ENCODE results near the gene MRPL19.

The MRPL19 gene

GRCh38 chr2:75646583-75647425, at the start of gene MRPL19:
TSS of gene MRPL19 (plus strand) at chr2:75646783. CDS start at chr2:75646808, 25 bp downstream.
- peak; percentile 66 for DNase-seq (ENCODE audit: extremely low read depth, low read depth)
- TF ChIP-seq CTCF (IDR thresholded peaks at IDR 0.05; ENCODE audit: low read depth, low read length), result no peak

GRCh38 chr2:75596784-75597183, 49.8 kb upstream of the MRPL19 start:
- TF ChIP-seq CTCF (IDR thresholded peaks at IDR 0.05; ENCODE audit: low read depth, low read length), result no peak

GRCh38 chr2:75597949-75598348, 48.6 kb upstream of the MRPL19 start:
- DNase-seq (ENCODE audit: extremely low read depth, low read depth), result no peak
- TF ChIP-seq CTCF (IDR thresholded peaks at IDR 0.05; ENCODE audit: low read depth, low read length), result no peak

More at GRCh38 chr2:75596784-75597183, 49.8 kb upstream of the MRPL19 start:
- DNase-seq (ENCODE audit: extremely low read depth, low read depth), result no peak

- no peak for DNase-seq (ENCODE audit: extremely low read depth, low read depth)
- TF ChIP-seq CTCF (IDR thresholded peaks at IDR 0.05; ENCODE audit: low read depth, low read length), result no peak
These were observed 47.9 kb upstream of the MRPL19 start for GRCh38 chr2:75598589-75599155.

DNA sequence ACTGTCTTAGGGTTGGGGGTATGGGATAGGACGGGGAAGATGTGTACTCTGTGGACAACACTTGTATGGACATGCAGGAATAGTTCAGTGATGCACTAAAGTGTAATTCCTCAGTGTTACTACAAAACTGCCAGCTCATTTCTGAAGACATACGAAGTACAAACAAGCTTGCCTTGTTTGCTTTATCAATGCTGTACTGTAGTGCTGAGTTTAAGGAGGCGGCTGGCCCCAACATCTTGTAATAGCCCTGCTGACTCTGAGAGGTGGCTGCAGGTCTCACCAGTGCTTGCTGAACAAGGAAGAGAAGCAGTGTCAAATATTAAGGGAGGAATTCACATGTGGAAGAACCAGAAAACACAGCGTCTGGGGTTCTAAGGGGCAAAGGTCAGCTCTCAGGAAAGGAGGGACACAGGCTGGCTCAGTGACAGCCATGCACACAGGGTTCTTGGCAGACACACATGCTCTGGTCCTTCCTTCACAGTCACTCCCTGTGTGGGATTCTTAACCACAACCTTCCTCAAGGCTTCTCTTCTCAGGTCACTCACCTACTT, 46.0 kb upstream of the MRPL19 start:
- no peak for TF ChIP-seq CTCF (IDR thresholded peaks at IDR 0.05; ENCODE audit: low read depth, low read length)
- no peak for DNase-seq (ENCODE audit: extremely low read depth, low read depth)

DNA sequence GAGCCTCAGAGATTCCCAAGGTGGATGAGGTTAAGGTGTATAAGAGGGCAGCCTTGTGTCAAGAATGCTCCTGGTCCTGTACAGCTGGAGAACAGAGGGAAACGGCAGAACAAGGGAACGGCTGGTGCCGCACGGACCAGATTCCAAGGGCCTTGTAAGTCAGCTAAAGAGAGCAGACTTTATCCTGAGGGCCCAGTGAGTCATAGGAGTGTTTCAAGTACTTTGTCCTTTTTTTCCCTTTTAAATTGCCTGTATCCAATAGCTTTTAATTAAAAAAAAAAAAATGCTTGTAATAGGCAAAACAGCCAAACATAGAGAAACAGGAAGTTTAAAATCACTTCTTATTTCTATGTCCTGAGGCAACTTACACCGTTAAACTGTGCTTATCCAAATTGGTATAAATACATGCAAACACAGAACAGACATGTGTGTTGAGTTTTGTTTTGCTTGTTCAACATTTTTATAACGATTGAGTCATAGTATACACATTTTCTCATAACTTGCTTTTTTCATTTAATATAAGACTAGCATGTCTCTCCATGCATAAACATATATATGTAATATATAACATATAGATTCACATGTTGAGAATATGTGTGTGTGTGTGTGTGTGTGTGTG, 43.8 kb upstream of the MRPL19 start:
- TF ChIP-seq CTCF (IDR thresholded peaks at IDR 0.05; ENCODE audit: low read depth, low read length), result no peak
- DNase-seq (ENCODE audit: extremely low read depth, low read depth), result peak; percentile 79

- TF ChIP-seq CTCF (IDR thresholded peaks at IDR 0.05; ENCODE audit: low read depth, low read length), result no peak
- DNase-seq (ENCODE audit: extremely low read depth, low read depth), result no peak
These were observed 43.1 kb upstream of the MRPL19 start for GRCh38 chr2:75603477-75603876.

Measured in AG09319 (cell line).